Astrocyte of the spinal cord (primary cell): ENCODE results near the gene SEC14L6.
"Not testable (repeated sequence)": the region's sequence is repeated elsewhere in the genome, so short reads cannot be mapped to it uniquely, and the experiment has no call there.

ENCODE experiments used
- DNase-seq: peaks from one replicate; pipeline ENCODE4 v3.0.0; 2011; ENCODE audit warnings: low read depth, low spot score
- H3K4me3 ChIP-seq: 2 replicates; pipeline ENCODE4 v1.5.1; 2011; ENCODE audit warnings: low read depth, mild to moderate bottlenecking, low read length, moderate library complexity
- in situ Hi-C: cut with HindIII; loops from 2 replicates; pipeline ENCODE4 v1.10.0; 2017; ENCODE audit warnings: low sequenced_read_pairs
- TF ChIP-seq, protein P1 (sequence below): IDR thresholded peaks from 2 replicates; pipeline ENCODE4 v1.5.1; 2012; ENCODE audit warnings: low read depth, mild to moderate bottlenecking, low read length, inconsistent platforms

The SEC14L6 gene

DNA sequence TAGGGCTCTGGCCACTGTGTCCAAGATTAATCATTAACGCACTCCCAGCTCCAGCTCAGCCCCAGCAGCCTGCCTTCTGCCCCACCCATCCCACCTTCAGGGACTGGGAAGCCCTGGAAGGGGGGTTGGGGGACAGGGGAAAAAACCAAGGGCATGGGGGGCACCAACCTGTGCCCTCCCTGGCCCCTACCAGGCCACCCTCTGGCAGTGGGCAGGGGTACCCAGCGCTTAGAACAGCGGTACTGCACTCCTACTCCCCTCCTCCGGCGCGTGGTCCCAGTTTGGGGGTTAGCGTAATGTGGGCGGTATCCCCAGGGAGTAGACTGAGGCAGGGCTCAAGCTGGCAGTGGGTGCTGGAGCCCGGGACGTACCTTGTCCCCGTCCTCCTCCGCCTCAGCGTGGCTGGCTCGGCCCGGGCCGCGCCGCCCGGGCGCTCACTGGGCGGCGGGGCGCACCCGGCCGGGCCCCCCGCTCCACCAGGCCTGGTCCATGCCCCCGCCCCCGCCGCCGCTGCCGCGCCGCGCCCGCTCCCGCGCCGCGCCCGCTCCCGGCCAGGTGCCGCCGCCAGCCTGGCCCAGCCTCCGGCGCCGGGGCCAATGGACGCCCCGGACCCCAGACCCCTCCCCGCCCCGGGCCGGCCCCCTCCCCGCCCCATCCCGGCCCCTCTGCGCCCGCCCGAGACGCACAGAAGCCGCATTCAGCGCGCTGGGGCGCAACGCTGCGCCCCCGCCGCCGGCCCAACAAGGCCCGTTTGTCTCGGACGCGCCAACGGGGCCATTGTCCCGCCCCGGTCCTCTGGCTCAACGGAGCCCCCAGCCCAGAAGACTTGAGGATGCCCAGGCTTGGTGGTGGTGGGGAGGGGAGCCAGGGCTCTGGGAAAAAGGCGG lies 27.8 kb upstream of the SEC14L6 start, which contains the start of gene GAL3ST1:
Gene GAL3ST1 (minus strand): TSS at position 571 of the 887 bp plus-strand sequence. CDS start 17,273 bp downstream, outside the sequence.
- DNase-seq = no peak
- H3K4me3 ChIP-seq = no peak within 1 kb of the TSS
- TF ChIP-seq, protein P1, sequence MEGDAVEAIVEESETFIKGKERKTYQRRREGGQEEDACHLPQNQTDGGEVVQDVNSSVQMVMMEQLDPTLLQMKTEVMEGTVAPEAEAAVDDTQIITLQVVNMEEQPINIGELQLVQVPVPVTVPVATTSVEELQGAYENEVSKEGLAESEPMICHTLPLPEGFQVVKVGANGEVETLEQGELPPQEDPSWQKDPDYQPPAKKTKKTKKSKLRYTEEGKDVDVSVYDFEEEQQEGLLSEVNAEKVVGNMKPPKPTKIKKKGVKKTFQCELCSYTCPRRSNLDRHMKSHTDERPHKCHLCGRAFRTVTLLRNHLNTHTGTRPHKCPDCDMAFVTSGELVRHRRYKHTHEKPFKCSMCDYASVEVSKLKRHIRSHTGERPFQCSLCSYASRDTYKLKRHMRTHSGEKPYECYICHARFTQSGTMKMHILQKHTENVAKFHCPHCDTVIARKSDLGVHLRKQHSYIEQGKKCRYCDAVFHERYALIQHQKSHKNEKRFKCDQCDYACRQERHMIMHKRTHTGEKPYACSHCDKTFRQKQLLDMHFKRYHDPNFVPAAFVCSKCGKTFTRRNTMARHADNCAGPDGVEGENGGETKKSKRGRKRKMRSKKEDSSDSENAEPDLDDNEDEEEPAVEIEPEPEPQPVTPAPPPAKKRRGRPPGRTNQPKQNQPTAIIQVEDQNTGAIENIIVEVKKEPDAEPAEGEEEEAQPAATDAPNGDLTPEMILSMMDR = no peak

GRCh38 chr22:30573594-30574094 lies 27.1 kb upstream of the SEC14L6 start:
- in situ Hi-C loops = no loop called here
- TF ChIP-seq, protein P1 = no peak

More for the DNA sequence above, 27.8 kb upstream of the SEC14L6 start, which contains the start of gene GAL3ST1:
- in situ Hi-C loops = no loop called here

GRCh38 chr22:30572840-30573593 lies 26.5 kb upstream of the SEC14L6 start:
- in situ Hi-C loops = no loop called here
- no peak overlapping the region for H3K4me3 ChIP-seq
- DNase-seq = no peak
- TF ChIP-seq, protein P1 = no peak

More at GRCh38 chr22:30573594-30574094, 27.1 kb upstream of the SEC14L6 start:
- no peak overlapping the region for H3K4me3 ChIP-seq
- no peak for DNase-seq

DNA sequence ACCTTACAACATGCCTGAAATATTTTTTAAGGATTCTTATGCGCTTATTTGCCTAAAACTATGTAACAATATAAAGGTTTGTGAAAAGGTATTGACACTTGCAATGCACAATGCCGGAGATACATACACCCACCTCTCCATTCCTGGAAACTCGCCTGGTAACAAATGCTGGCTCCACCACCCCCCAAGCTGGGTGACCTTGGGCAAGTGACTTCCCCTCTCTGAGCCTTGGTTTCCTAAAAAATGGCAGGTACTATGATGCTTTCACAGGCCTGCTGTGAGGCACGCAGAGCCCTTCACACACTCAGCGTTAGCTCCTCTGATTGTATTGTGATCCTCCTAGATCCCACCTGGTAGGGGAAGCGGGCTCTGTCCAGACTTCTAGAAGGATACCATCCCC lies 25.7 kb upstream of the SEC14L6 start:
- no peak overlapping the region for H3K4me3 ChIP-seq
- TF ChIP-seq, protein P1 = no peak
- no peak for DNase-seq
- in situ Hi-C loops = no loop called here

GRCh38 chr22:30569674-30570202 lies 23.2 kb upstream of the SEC14L6 start:
- TF ChIP-seq, protein P1 = no peak
- no peak overlapping the region for H3K4me3 ChIP-seq
- DNase-seq = no peak
- in situ Hi-C loops = no loop called here

GRCh38 chr22:30568137-30568805 lies 21.7 kb upstream of the SEC14L6 start:
- TF ChIP-seq, protein P1 = no peak
- in situ Hi-C loops = no loop called here
- H3K4me3 ChIP-seq = no peak overlapping the region
- DNase-seq = no peak

DNA sequence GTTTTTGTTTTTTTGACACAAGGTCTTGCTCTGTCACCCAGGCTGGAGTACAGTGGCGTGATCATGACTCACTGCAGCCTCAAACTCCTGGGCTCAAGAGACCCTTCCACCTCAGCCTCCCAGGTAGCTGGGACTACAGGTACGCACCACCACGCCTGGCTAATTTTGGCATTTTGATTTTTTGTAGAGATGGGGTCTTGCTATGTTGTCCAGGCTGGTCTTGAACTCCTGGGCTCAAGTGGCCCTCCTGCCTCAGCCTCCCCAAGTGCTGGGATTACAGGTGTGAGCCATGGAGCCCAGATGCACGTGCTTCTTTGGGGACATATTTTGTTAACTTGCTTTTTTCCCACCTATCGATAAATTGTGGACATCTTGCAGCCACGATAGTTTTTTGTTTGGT lies 20.7 kb upstream of the SEC14L6 start:
- in situ Hi-C loops, H3K4me3 ChIP-seq, DNase-seq: not testable (repeated sequence)
